K562 (cell line): ENCODE results near the gene DUS1L.

Experiments used
- CHD1 ChIP-seq: fragments of 200-600 bp; sonication (generic); IDR thresholded peaks from one replicate; pipeline ENCODE4 v1.6.1; 2012; ENCODE audit warnings: mild to moderate bottlenecking, moderate library complexity, low read length, inconsistent platforms
- CREB1 ChIP-seq, 2 experiments: sonication (generic) in 1 of 2; formaldehyde crosslinking in 1 of 2; IDR thresholded peaks; 2 replicates each; pipeline versions ENCODE4 v1.6.1 to v1.8.0; 2012 to 2022; ENCODE audit warnings: inconsistent platforms in 1 of 2, mild to moderate bottlenecking in 1 of 2, missing genetic modification reagents in 1 of 2, moderate library complexity in 1 of 2
- CTCF ChIP-seq, 3 experiments: IDR thresholded peaks in 2 of 3; conservative IDR thresholded peaks in 1 of 3; 2 replicates each; pipeline ENCODE4 v1.5.1; 2011 to 2012; ENCODE audit warnings: low read length in 3 of 3, mild to moderate bottlenecking in 3 of 3, control low read depth in 2 of 3, improper control_type of control experiment in 1 of 3, inconsistent platforms in 1 of 3, low read depth in 1 of 3, mixed read lengths in 1 of 3, moderate library complexity in 1 of 3; ENCODE audit not compliant: insufficient read depth in 2 of 3
- EZH2 ChIP-seq: IDR thresholded peaks from 2 replicates; pipeline ENCODE4 v1.6.1; 2012; ENCODE audit warnings: low read depth, mild to moderate bottlenecking, inconsistent platforms, low read length, borderline replicate concordance
- FIP1L1 ChIP-seq: fragments of 200-400 bp; formaldehyde crosslinking; IDR thresholded peaks from 2 replicates; pipeline ENCODE4 v1.6.1; 2018; ENCODE audit warnings: mild to moderate bottlenecking, low read depth, low read length; ENCODE audit not compliant: poor library complexity, severe bottlenecking
- KHSRP ChIP-seq: fragments of 450-650 bp; IDR thresholded peaks from 2 replicates; pipeline ENCODE4 v1.6.1; 2017
- MECOM ChIP-seq: fragments of 250-450 bp; sonication (Bioruptor Pico); IDR thresholded peaks from 2 replicates; pipeline ENCODE4 v1.8.0; 2022; ENCODE audit warnings: inconsistent platforms
- NR2C2 ChIP-seq, 2 experiments: fragments of 200-800 bp in 1 of 2; sonication (Bioruptor generic) in 1 of 2; sonication (generic) in 1 of 2; formaldehyde crosslinking in 1 of 2; IDR thresholded peaks; 2 replicates each; pipeline versions ENCODE4 v1.6.1 to v1.8.0; 2016 to 2022; ENCODE audit warnings: mild to moderate bottlenecking in 1 of 2, missing compliant biosample characterization in 1 of 2, missing genetic modification characterization in 1 of 2, missing genetic modification reagents in 1 of 2
- PTTG1 ChIP-seq: fragments of 450-650 bp; IDR thresholded peaks from 2 replicates; pipeline ENCODE4 v1.6.1; 2016; ENCODE audit warnings: low read depth, mild to moderate bottlenecking, missing genetic modification characterization, missing compliant biosample characterization
- SRF ChIP-seq, 2 experiments: fragments of 250-450, 450-650 bp in 1 of 2; sonication (Bioruptor Pico) in 1 of 2; sonication (generic) in 1 of 2; formaldehyde crosslinking; IDR thresholded peaks; 2 replicates each; pipeline versions ENCODE4 v1.5.0 to v1.5.1; 2020 to 2022; ENCODE audit warnings: mild to moderate bottlenecking in 1 of 2, missing genetic modification reagents in 1 of 2
- ZHX1 ChIP-seq: fragments of 150-350 bp; conservative IDR thresholded peaks from 2 replicates; pipeline ENCODE4 v1.6.1; 2014; ENCODE audit warnings: low read length
- ZNF277 ChIP-seq: fragments of 250-450 bp; sonication (Bioruptor Pico); IDR thresholded peaks from 2 replicates; pipeline ENCODE4 v1.8.0; 2022; ENCODE audit warnings: inconsistent platforms, mild to moderate bottlenecking, moderate library complexity, borderline replicate concordance

- TF ChIP-seq CTCF (IDR thresholded peaks at IDR 0.05 in 2 of 3, conservative IDR thresholded peaks at IDR 0.05 in 1 of 3; ENCODE audit: insufficient read depth in 2 of 3, low read depth in 1 of 3, low read length in 3 of 3) (no peak), ZNF277 (CRISPR knock-in tag) (no peak), ZHX1 (no peak), FIP1L1 (no peak), CHD1 (no peak), EZH2 (no peak), CREB1 (IDR thresholded peaks at IDR 0.05) (no peak), CREB1 (CRISPR knock-in tag; IDR thresholded peaks at IDR 0.05) (no peak), KHSRP (no peak), NR2C2 (CRISPR knock-in tag; IDR thresholded peaks at IDR 0.05) (no peak), NR2C2 (tag; IDR thresholded peaks at IDR 0.05) (no peak), PTTG1 (no peak), MECOM (CRISPR knock-in tag) (no peak), SRF (CRISPR knock-in tag; IDR thresholded peaks at IDR 0.05) (no peak)
These were observed 34.2 kb downstream of the DUS1L start, which contains the start of gene RAC3 for GRCh38 chr17:82031303-82031884.
